Activated CD4-positive, alpha-beta T cell treated with anti-CD3 and anti-CD28 coated beads, Interleukin-2, Interleukin-4, amounts not matched to agents 100 ng/mL and 50 ng/mL, durations not matched to agents 16 hours and 8 hours (primary cell): Measurements from ENCODE around the gene CAMK2G.
"Not testable (repeated sequence)": the region's sequence is repeated elsewhere in the genome, so short reads cannot be mapped to it uniquely, and the experiment has no call there.

Experiments used
- DNase-seq: peaks from one replicate; pipeline ENCODE4 v3.0.0-alpha.2; 2020; ENCODE audit warnings: low spot score

Gene CAMK2G

GRCh38 chr10:73874267-73875138 lies at the start of gene CAMK2G:
TSS of gene CAMK2G (minus strand) at chr10:73874555. CDS start at chr10:73874461, 94 bp downstream.
- DNase-seq = peak; percentile 85

- DNase-seq = peak; percentile 22
Observed at GRCh38 chr10:73922864-73923133, 48.4 kb upstream of the CAMK2G start.

DNA sequence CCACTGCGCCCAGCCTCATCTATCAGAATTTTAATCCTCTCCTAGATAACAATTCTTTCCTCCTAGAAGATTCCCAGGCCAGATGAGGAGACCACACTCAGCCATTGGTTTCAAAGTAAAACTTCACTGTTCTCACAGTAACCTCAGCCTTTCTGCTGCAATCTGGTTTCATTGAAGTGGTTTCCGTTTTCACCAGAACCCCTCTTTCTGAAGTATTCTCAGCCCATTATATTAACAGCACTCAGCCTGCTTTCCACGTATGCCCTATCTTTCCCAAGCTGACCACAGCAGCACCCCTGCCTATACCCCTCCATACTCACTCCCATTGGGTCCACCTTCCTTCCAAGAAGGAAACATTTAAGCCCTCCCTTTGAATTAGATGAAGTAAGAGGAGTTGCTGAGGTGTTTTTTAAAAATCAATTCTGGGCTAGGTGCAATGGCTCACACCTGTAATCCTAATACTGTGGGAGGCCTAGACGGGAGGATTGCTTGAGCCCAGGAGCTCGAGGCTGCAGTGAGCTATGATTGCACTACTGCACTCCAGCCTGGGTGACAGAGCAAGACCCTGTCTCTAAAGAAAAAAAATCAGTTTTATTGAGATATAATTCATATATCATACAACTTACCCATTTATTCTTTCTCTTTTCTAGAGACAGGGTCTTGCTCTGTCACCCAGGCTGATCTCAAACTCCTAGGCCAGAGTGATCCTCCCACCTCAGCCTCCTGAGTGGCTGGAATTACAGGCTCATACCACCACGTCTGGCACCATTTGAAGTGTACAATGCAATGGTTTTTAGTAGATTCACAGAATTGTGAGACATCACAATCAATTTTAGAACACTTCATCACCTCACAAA lies 47.9 kb upstream of the CAMK2G start:
- peak; percentile 59 for DNase-seq

GRCh38 chr10:73920089-73920488 lies 45.7 kb upstream of the CAMK2G start:
- no peak for DNase-seq

- DNase-seq = not testable (repeated sequence)
Observed at GRCh38 chr10:73919481-73919880, 45.1 kb upstream of the CAMK2G start.

- DNase-seq = no peak
Observed at GRCh38 chr10:73917566-73918305, 43.4 kb upstream of the CAMK2G start.

DNA sequence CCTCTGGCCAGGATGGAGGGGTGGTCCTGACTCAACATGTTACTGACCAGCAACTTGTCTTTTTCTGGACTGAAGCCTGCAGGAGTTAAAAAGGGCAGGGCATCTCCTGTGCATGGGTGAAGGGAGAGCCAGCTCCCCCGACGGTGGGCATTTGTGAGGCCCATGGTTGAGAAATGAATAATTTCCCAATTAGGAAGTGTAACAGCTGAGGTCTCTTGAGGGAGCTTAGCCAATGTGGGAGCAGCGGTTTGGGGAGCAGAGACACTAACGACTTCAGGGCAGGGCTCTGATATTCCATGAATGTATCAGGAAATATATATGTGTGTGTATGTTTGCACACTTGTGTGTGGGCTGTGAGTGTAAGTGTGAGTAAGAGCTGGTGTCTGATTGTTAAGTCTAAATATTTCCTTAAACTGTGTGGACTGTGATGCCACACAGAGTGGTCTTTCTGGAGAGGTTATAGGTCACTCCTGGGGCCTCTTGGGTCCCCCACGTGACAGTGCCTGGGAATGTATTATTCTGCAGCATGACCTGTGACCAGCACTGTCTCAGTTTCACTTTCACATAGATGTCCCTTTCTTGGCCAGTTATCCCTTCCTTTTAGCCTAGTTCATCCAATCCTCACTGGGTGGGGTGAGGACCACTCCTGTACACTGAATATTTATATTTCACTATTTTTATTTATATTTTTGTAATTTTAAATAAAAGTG lies 42.6 kb upstream of the CAMK2G start:
- DNase-seq = no peak

- no peak for DNase-seq
Observed at GRCh38 chr10:73915206-73915851, 41.0 kb upstream of the CAMK2G start.

DNA sequence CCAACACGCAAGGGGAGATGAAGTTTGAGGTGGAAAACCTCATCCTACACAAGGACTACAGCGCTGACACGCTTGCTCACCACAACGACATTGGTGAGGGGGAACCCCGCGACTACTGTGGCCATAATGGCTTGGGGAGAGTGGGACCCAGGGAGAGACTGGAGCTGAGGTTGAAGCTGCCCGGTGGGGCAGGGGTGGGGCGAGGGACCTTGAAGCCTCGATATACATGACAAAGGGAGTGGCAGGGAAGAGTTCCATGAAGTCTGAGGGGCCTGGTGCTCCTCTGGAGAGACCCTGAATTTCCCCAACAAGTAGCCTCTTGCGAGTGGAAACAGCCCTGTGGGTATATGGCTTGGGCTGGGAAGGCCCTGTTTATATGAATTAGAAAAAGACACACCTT lies 39.7 kb upstream of the CAMK2G start:
- DNase-seq = no peak

DNA sequence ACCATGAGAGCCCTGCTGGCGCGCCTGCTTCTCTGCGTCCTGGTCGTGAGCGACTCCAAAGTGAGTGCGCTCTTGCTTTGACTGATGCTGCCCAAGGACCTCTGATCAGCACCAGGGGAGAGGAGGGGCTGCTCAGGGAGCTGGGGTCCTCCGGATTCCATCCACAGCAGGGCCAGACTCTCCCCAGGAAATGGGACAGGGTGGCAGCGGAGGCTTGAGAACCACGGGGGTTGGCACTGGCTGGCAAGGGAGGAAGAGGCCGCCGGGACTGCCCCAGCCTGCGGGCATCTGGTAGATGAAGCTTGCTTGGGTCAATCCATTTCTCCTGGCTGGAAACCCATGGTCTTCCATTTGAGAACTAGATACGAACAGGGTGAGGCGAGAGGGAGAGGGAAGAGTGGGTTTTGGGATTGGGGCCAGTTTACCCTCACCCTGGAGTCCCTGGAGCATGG lies 37.2 kb upstream of the CAMK2G start:
- DNase-seq = no peak

GRCh38 chr10:73910764-73911552 lies 36.6 kb upstream of the CAMK2G start, which contains the start of gene PLAU:
TSS of gene PLAU (plus strand) at chr10:73911132. CDS start at chr10:73911556, 424 bp downstream.
- DNase-seq = peak; percentile 50

DNA sequence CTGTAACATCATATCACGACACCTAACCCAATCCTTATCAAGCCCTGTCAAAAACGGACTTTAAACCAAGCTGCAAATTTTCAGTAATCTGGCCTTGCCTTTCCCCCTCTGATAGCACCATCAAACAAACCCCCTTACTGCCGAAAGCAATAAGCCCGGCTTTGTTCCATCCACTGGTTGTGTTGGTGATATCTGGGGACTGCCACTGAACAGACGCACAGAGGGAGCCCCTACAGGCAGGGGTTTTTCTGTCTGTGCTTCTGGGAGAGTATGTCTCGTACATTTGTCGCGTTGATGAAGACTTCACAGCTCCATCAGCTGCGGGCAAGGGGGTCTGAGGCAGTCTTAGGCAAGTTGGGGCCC lies 36.0 kb upstream of the CAMK2G start:
- DNase-seq = no peak

DNA sequence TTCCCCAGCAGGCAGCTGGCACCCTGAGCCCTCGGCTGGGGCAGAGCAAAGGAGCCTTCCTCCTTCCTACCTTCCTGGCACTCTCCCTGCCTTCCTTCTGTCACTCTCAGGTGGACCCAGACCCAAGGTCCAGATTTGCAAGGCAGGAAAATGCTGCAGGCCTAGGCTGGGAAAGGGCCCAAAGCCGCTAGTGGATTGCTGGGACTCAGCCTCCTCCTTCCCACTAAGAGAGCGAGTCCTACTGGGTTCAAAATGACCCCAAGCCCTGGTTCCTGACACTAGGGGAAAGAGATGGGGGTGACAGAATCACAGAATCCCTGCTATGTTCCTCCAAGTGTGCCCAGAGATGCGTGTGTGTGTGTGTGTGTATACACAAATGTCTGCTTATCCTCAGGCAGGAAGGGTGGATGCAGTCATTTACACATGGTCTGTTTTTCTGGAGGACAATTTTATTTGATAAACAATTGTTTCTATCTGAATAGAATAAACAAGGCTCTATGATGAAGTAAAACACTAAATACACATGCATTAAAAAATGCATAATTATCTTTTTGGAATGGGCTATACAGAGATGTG lies 35.3 kb upstream of the CAMK2G start:
- DNase-seq = no peak

GRCh38 chr10:73908853-73909539 lies 34.6 kb upstream of the CAMK2G start:
- peak; percentile 89 for DNase-seq

- DNase-seq = no peak
Observed at GRCh38 chr10:73907841-73908517, 33.6 kb upstream of the CAMK2G start.

DNA sequence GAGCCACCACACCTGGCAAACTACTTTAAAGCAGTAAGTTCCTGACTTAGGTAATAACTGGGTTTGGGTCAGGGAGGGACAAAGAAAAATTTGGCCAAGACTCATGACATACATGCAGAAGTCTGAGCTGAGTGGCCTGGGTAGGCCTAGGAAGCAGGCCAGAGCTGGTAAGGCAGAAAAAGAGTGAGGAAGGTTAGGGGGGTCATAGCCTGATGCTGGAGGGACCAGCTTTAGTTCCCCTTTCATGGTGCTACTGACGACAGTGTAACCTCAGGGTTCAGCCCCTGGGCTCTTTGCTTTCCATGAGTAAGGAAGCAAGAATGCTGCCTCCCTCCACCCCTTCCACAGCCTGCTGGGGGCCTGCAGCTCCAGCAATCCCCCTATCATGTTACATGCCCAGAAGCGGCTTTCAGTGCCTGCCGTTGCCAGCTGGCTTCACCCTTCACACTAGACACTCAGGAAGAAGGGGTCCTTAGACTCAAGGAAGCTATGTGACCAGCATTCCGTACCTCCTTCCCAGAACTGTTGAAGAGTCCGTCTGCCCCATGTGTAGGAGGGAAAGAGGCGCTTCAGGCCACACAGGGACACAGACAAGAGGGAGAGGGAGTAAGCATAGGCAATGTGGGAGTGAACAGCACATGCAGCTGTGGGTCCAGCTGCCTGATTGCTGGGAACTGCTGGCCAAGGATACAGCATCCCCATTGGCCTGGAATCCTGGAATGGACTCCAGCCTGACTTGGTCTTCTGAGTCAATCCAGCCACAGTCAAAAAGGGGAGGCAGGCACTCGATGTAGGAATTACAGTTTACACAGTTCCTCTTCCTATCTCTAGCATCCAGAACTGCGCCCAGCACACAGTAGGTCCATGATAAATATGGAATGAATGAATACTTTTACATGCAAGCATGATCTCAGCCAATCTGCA lies 32.4 kb upstream of the CAMK2G start:
- DNase-seq = no peak

DNA sequence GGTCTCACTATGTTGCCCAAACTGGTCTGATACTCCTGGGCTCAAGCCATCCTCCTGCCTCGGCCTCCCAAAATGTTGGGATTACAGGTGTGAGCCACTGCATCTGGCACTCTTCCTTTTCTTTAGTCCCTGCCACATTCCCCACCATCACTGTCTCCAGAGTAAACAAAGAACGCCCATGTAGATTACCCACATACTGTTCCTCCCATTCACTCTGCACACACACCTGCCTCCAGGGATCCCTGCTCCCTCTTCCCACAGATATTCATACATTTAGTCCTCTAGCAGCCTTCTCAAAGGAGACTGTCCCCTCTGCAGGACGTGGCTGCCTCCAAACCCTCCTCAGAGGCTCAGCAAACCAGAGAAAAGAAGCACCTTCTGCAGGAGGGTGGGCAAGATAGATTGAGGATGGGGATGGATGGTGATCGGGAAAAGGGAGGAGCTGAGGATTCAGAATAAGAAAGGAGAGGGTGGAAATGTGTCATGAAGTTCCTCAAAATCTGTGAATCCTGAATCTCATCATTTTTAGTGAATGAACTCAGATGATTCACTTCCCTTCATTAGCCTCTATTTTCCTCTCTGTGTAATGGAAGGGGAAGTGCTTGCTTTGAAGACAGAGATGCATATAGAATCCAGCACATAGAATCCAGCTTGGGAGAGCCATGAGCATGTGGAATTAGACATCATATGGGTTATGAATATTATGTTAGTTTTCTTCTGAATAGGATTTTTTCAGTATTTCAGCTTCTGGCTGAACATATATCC lies 31.1 kb upstream of the CAMK2G start:
- no peak for DNase-seq
